Effector memory CD4-positive, alpha-beta T cell (primary cell): ENCODE data around the gene ZMIZ1.

Experiments used
- DNase-seq, 3 donors: peaks; one replicate each; pipeline ENCODE4 v3.0.0-alpha.2; 2020
- H3K27ac ChIP-seq: 2 replicates; pipeline ENCODE4 v1.7.0; 2013; ENCODE audit warnings: mild to moderate bottlenecking, low read length, moderate library complexity; ENCODE audit not compliant: insufficient read depth, poor library complexity, severe bottlenecking
- H3K27me3 ChIP-seq: replicated peaks from 2 replicates; pipeline ENCODE4 v1.7.0; 2013; ENCODE audit warnings: mild to moderate bottlenecking, low read length; ENCODE audit not compliant: insufficient read depth, control insufficient read depth, poor library complexity, severe bottlenecking
- H3K36me3 ChIP-seq: 2 replicates; pipeline ENCODE4 v1.7.0; 2013; ENCODE audit warnings: mild to moderate bottlenecking, low read length, moderate library complexity; ENCODE audit not compliant: control insufficient read depth, insufficient read depth
- H3K4me1 ChIP-seq: 2 replicates; pipeline ENCODE4 v1.7.0; 2013; ENCODE audit warnings: low read length, mild to moderate bottlenecking; ENCODE audit not compliant: control insufficient read depth, insufficient read depth, poor library complexity, severe bottlenecking
- H3K4me3 ChIP-seq: 2 replicates; pipeline ENCODE4 v1.7.0; 2013; ENCODE audit warnings: low read length, low read depth, mild to moderate bottlenecking; ENCODE audit not compliant: insufficient read depth, poor library complexity, severe bottlenecking
- H3K9me3 ChIP-seq: 2 replicates; pipeline ENCODE4 v1.7.0; 2013; ENCODE audit warnings: mild to moderate bottlenecking, low read length, moderate library complexity; ENCODE audit not compliant: control insufficient read depth

ZMIZ1 gene

DNA sequence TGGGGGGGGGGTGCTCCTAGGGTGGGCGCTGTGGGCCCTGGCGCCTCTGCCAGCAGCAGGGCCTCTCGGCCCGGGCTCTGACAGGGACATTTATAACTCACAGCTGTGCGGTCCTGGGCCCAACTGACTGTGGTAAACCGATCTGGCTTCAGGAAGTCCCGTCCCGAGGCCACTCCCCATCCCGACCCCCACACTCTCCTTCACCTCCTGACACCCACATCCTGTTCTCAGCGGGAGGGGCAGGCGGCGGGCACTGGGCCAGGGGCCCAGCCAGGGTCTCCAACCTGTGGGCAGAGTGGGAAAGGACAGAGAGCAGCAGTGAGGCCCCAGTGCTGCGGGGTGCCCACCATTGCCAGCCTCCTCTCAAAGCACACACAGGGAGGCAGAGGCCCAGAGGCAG lies 69.1 kb downstream of the ZMIZ1 start:
- Histone ChIP-seq H3K4me3 (peak overlapping the region; percentile 23), H3K9me3 (no peaks in the 10 kb centered on the region), H3K36me3 (no peaks in the 10 kb centered on the region), H3K4me1 (peaks cover 33% of the 10 kb centered on the region), H3K27ac (no peak overlapping the region), H3K27me3 (no peaks in the 10 kb centered on the region)
- no peak for DNase-seq

DNA sequence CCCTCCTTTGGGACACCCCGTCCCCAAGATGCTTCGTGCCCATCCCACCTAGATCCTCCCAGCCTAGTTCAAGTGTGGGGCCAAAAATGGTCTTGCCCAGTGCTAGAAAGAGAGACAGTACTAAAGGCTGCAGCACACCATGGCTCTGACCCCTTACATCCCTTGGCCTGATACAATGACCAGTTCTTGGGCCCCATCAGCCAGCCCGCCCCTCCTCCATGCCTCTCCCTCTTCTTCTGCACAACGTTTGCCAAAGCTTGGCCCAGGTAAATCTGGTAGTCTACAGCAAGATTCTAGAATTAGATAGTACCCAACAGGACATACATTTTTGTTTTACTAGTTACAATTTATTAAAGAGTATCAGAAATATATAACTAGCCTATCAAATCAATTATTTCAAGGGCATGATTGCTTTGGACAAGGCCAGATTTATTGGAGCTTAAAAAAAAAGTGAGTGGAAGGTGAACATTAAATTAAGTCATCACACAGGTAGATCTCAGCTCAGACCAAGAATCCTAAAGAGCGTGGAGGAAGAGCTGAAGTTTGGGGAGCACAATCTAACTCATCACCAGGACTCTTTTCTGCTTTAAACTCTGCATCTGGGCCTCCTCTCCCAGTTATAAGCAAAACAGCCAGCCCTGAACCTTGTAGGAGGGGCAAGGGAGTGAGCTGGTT lies 69.8 kb downstream of the ZMIZ1 start:
- H3K9me3 ChIP-seq = no peaks in the 10 kb centered on the region
- H3K27ac ChIP-seq = no peak overlapping the region
- no peak overlapping the region for H3K4me3 ChIP-seq
- no peaks in the 10 kb centered on the region for H3K27me3 ChIP-seq
- no peaks in the 10 kb centered on the region for H3K36me3 ChIP-seq
- no peak for DNase-seq
- H3K4me1 ChIP-seq = peaks cover 33% of the 10 kb centered on the region

DNA sequence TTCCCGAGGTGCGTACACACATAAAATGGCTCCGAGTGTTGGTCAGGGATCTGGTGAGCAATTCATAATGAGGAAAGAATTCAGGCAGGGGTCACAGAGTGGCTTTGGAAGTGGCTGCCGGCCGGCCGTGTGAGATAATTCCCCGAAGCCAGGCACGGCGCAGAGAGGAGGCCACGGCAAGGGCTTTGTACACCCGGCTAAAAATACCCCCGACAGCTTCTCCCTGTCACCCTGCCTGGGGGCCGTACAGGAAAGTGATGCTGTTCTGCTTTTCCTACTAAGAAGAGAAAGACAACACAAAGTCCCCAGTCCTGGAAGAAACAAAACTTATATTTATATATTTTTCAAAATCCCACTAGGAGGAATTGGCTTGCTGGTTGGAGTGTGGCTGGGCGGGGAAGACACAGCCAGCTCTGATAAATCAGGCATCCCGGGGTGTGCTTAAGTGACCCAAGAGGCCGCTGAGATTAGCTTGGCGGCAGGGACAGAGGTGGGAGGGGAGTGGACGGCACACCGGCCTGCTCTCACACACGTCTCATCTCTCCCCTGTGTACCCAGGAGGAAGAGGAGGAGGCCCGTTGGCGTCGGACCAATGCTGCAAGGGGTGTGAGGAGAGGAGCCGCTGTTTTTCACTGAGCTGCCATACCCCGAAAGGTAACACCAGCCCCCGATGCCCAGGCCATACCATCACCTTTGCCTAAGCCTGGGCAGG lies 70.5 kb downstream of the ZMIZ1 start:
- Histone ChIP-seq H3K4me3 (no peak overlapping the region), H3K36me3 (no peaks in the 10 kb centered on the region), H3K27ac (no peak overlapping the region), H3K27me3 (no peaks in the 10 kb centered on the region), H3K9me3 (no peaks in the 10 kb centered on the region), H3K4me1 (peaks cover 33% of the 10 kb centered on the region)
- no peak for DNase-seq

DNA sequence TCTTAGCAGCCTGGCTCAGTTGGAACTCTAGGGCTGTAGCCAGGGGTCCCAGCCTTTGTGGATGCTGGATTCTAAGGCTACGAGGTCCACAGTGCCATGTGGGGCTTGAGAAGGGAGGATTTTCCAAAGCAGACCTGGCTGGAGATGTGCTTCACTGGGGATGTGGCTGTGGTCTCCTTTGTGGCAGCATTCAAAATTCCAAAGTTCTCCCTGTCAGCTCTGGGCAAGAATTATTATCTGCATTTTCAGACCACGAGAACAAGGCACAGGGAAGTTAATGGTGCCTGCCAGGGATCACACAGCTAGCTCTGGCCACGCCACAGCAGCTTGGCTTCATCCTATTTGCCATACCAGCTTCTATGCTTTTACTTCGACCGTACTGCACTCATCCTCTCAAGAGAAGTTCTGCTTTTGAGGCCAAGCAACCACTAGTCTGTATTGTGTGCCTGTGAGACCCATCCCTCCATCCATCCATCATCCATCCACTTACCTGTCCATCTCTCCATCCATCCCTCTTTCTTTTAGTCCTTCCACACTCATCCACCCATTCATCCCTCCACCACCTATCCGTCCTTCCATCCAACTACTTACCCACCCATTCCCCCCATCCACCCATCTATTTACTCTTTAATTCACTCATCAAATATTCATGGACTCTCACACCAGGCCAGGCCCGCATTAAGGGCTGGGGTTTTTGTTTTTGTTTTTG lies 71.5 kb downstream of the ZMIZ1 start:
- Histone ChIP-seq H3K9me3 (no peaks in the 10 kb centered on the region), H3K4me3 (no peak overlapping the region), H3K27ac (no peak overlapping the region), H3K27me3 (no peaks in the 10 kb centered on the region), H3K36me3 (no peaks in the 10 kb centered on the region), H3K4me1 (peaks cover 37% of the 10 kb centered on the region)
- DNase-seq = no peak

DNA sequence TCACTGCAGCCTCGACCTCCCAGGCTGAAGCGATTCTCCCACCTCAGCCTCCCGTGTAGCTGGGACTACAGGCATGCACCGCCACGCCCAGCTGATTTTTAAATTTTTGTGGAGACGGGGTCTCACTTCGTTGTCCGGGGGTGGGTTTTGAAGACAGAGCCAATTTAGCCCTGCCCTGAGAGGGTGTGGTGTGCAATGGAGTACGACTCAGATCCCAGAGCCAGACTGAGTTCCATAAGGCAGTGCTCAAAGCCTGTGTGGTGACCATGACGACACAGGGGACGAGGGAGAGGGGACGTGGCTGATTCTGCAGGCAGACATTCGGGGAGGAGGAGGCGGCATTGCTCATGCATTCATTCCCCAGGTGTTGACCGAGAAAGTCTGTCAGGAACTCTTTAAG lies 72.1 kb downstream of the ZMIZ1 start:
- no peak for DNase-seq
- H3K4me3 ChIP-seq = no peak overlapping the region
- no peak overlapping the region for H3K27ac ChIP-seq
- H3K27me3 ChIP-seq = no peaks in the 10 kb centered on the region
- H3K9me3 ChIP-seq = no peaks in the 10 kb centered on the region
- no peaks in the 10 kb centered on the region for H3K36me3 ChIP-seq
- H3K4me1 ChIP-seq = peaks cover 38% of the 10 kb centered on the region

DNA sequence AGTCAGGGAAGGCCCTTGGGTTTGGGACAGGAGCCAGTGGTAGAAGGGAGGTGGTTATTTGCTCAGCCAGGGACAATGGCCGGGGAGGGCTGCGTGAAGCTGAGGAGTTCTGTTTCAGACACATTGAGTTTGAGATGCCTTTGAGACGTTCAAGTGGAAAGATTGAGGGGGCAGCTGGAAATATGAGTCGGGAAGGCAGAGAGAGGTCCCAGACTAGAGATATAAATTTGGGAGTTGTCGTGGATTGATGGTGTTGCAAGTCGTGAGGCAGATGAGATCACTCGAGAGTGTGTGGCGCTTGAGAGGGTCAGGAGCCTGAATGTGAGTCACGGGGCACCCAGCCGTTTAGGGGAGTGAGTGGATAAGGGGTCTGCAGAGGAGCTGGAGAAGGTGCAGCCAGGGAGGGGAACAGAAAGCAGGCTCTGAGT lies 73.3 kb downstream of the ZMIZ1 start:
- H3K27ac ChIP-seq = no peak overlapping the region
- peaks cover 38% of the 10 kb centered on the region for H3K4me1 ChIP-seq

DNA sequence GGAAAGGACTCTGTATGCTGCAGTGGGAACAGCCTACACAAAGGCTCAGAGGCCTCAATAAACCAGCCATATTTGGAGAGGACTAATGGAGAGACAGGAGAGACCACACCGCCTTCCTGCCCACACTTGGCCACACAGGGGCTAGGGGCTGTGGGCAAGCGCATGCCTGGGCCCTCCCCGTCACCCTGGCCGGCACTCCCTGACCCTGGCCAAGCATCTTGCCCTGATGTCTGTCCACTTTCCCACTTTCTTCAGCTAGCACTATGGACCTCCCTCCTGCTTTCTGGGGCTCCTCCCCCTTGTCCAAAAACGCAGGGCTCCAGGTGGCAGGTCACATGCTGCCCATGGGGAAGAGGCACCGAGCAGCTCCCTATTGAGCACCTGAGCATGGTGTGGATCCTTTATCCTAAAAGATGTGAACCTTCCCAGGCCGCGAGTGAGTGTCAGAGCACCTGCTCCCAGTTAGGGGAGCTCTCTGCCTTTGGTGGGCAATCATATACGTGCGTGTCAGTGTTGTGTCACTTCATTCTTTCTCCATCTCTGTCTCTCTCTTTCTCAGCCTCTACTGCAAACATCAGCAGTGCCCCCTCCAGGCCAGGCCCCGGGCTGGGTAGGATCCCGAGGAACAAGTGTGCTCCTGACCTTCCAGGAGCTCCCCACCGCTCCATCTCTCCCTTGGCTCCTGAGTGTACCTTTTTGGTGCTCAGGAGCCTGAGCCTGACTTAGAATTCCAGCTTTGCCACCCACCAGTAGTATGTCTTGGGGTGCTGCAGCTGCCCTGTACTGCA lies 74.0 kb downstream of the ZMIZ1 start:
- no peak for DNase-seq
- Histone ChIP-seq H3K36me3 (no peaks in the 10 kb centered on the region), H3K27ac (no peak overlapping the region), H3K27me3 (no peaks in the 10 kb centered on the region), H3K4me3 (no peak overlapping the region), H3K9me3 (no peaks in the 10 kb centered on the region), H3K4me1 (peaks cover 38% of the 10 kb centered on the region)

More for the DNA sequence above, 73.3 kb downstream of the ZMIZ1 start:
- DNase-seq = no peak
- Histone ChIP-seq H3K4me3 (no peak overlapping the region), H3K36me3 (no peaks in the 10 kb centered on the region), H3K27me3 (no peaks in the 10 kb centered on the region), H3K9me3 (no peaks in the 10 kb centered on the region)

DNA sequence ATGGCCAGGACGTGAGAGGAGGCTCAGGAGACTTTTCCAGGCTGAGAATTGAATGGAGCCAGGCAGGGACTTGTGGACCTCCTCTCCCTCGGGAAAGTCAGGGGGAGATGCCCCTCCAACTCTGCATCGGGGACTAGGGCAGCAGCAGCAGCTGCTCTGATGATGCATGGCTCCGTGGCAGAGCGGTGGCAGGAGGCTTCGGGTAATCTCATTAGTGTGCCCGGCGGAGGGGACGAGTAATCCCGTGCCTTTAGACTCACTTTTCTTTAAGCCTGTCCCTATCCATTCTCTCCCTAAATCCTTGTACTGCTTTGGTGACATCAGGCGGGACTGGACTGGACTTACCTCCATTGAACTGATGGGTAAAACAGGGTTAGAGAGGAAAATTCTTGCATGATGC lies 75.1 kb downstream of the ZMIZ1 start:
- Histone ChIP-seq H3K4me3 (no peak overlapping the region), H3K27me3 (no peaks in the 10 kb centered on the region), H3K27ac (no peak overlapping the region), H3K4me1 (peaks cover 38% of the 10 kb centered on the region), H3K9me3 (no peaks in the 10 kb centered on the region), H3K36me3 (no peaks in the 10 kb centered on the region)
- no peak for DNase-seq

DNA sequence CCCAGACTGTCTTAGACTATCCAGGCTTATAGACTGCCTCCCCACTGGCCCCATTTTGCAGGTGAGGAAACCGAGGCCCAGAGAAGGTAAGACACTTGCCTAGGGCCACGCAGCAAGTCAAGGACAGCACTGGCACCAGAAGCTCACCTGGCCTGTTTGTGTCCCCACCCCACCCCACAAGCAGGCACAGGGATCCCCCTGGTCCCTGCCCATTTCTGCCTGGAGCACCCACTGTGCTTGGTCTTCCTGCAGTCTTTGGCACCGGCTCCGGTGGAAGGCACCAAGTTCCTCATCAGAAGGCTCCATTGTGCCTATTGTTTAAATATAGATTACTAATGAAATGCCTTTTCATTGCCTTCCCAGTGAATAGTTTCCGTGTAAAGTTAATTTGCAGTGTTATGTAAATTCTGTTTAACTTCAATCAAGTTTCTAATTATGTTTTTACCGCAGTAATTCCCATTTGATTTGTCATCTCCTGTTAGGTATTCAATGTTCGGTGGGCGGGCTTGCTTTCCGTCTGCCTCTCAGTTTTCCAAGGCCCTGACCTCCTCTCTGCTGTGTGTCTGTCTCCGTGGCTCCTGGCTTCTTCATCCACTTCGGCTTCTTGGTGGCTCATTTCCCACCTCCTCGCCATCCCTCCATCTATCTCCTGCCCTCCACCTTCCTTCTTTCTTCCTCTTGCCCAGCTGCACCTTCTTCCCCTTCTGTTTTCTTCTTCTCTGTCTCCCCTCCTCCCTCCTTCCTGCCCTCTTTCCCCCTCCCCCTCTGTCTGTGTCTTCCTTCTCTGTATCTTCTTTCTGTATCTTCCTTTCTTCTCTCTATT lies 75.8 kb downstream of the ZMIZ1 start:
- Histone ChIP-seq H3K27me3 (no peaks in the 10 kb centered on the region), H3K9me3 (no peaks in the 10 kb centered on the region), H3K27ac (no peak overlapping the region), H3K4me3 (no peak overlapping the region), H3K36me3 (no peaks in the 10 kb centered on the region), H3K4me1 (peaks cover 45% of the 10 kb centered on the region)
- DNase-seq = no peak
